8988T (cell line): ENCODE results near the gene TRAPPC11.
"Not testable (repeated sequence)": the region's sequence is repeated elsewhere in the genome, so short reads cannot be mapped to it uniquely, and the experiment has no call there.

Experiments
- DNase-seq: peaks from one replicate; pipeline ENCODE4 v3.0.0; 2011

Gene TRAPPC11

GRCh38 chr4:183659029-183659871 lies at the start of gene TRAPPC11, which contains the start of gene RWDD4:
TRAPPC11 (plus strand) TSS chr4:183659293; CDS start chr4:183663868, 4,575 bp downstream.
RWDD4 (minus strand) TSS chr4:183659185; CDS start chr4:183658952, 233 bp downstream.
- peak; percentile 92 for DNase-seq

GRCh38 chr4:183610033-183610432 lies 49.1 kb upstream of the TRAPPC11 start:
- no peak for DNase-seq

- no peak for DNase-seq
Measured at GRCh38 chr4:183610613-183611012, 48.5 kb upstream of the TRAPPC11 start.

- DNase-seq, result no peak
Measured at GRCh38 chr4:183611210-183611830, 47.8 kb upstream of the TRAPPC11 start.

GRCh38 chr4:183612329-183613250 lies 46.5 kb upstream of the TRAPPC11 start:
- DNase-seq, result no peak

GRCh38 chr4:183617075-183617474 lies 42.0 kb upstream of the TRAPPC11 start:
- no peak for DNase-seq

GRCh38 chr4:183618681-183619080 lies 40.4 kb upstream of the TRAPPC11 start:
- no peak for DNase-seq

GRCh38 chr4:183620421-183620820 lies 38.7 kb upstream of the TRAPPC11 start:
- DNase-seq, result no peak

- no peak for DNase-seq
Measured at GRCh38 chr4:183621875-183622274, 37.2 kb upstream of the TRAPPC11 start.

GRCh38 chr4:183624548-183624947 lies 34.5 kb upstream of the TRAPPC11 start:
- DNase-seq, result no peak

- DNase-seq, result no peak
Measured at GRCh38 chr4:183626168-183626567, 32.9 kb upstream of the TRAPPC11 start.

GRCh38 chr4:183627286-183627685 lies 31.8 kb upstream of the TRAPPC11 start:
- not testable (repeated sequence) for DNase-seq

- no peak for DNase-seq
Measured at GRCh38 chr4:183627979-183628588, 31.0 kb upstream of the TRAPPC11 start.

- DNase-seq, result no peak
Measured at GRCh38 chr4:183631577-183632198, 27.4 kb upstream of the TRAPPC11 start.

- no peak for DNase-seq
Measured at GRCh38 chr4:183632689-183633088, 26.4 kb upstream of the TRAPPC11 start.

GRCh38 chr4:183633476-183634400 lies 25.4 kb upstream of the TRAPPC11 start:
- no peak for DNase-seq

GRCh38 chr4:183635321-183635720 lies 23.8 kb upstream of the TRAPPC11 start:
- DNase-seq, result no peak

GRCh38 chr4:183635741-183636140 lies 23.4 kb upstream of the TRAPPC11 start:
- DNase-seq, result no peak

- DNase-seq, result no peak
Measured at GRCh38 chr4:183636503-183636902, 22.6 kb upstream of the TRAPPC11 start.

GRCh38 chr4:183636923-183637322 lies 22.2 kb upstream of the TRAPPC11 start:
- DNase-seq, result no peak

- no peak for DNase-seq
Measured at GRCh38 chr4:183637461-183637860, 21.6 kb upstream of the TRAPPC11 start.
